Measurements from ENCODE around the gene KCNV2.

The KCNV2 gene

GRCh38 chr9:2676466-2676865 is 40.8 kb upstream of the KCNV2 start:
- H3K79me2 ChIP-seq (ENCODE audit: low read length), result no peaks in the 10 kb centered on the region
- no peaks in the 10 kb centered on the region for H3K27me3 ChIP-seq (ENCODE audit: low read depth, low read length)
- no peak overlapping the region for H3K9ac ChIP-seq (ENCODE audit: low read length)
- H3K36me3 ChIP-seq (replicated peaks; ENCODE audit: low read depth, low read length), result no peaks in the 10 kb centered on the region
- H4K20me1 ChIP-seq (ENCODE audit: insufficient read depth, low read length), result no peaks in the 10 kb centered on the region
- no peaks in the 10 kb centered on the region for H3K4me1 ChIP-seq (ENCODE audit: low read length)
- no peak overlapping the region for H3K4me3 ChIP-seq (ENCODE audit: low read length)
- no peak overlapping the region for H3K27ac ChIP-seq (ENCODE audit: low read length)
- no peak overlapping the region for H2AFZ ChIP-seq (ENCODE audit: low read depth, low read length)
- TF ChIP-seq EZH2phosphoT487 (IDR thresholded peaks at IDR 0.05; ENCODE audit: low read depth) (no peak), CTCF (IDR thresholded peaks at IDR 0.05; ENCODE audit: low read depth, low read length) (no peak)
- no peak overlapping the region for H3K4me2 ChIP-seq (ENCODE audit: low read length)
- no peaks in the 10 kb centered on the region for H3K9me3 ChIP-seq (ENCODE audit: insufficient read depth, low read length)

- H3K9ac ChIP-seq (ENCODE audit: low read length), result no peak overlapping the region
Measured at GRCh38 chr9:2677915-2678889, 39.1 kb upstream of the KCNV2 start.

GRCh38 chr9:2679011-2679410 is 38.3 kb upstream of the KCNV2 start:
- TF ChIP-seq CTCF (IDR thresholded peaks at IDR 0.05; ENCODE audit: low read depth, low read length) (no peak), EZH2phosphoT487 (IDR thresholded peaks at IDR 0.05; ENCODE audit: low read depth) (no peak)

More at GRCh38 chr9:2677915-2678889, 39.1 kb upstream of the KCNV2 start:
- Histone ChIP-seq H3K27ac (ENCODE audit: low read length) (no peak overlapping the region), H2AFZ (ENCODE audit: low read depth, low read length) (no peak overlapping the region), H3K27me3 (ENCODE audit: low read depth, low read length) (no peaks in the 10 kb centered on the region), H3K36me3 (replicated peaks; ENCODE audit: low read depth, low read length) (no peaks in the 10 kb centered on the region), H4K20me1 (ENCODE audit: insufficient read depth, low read length) (no peaks in the 10 kb centered on the region), H3K79me2 (ENCODE audit: low read length) (no peaks in the 10 kb centered on the region), H3K4me3 (ENCODE audit: low read length) (no peak overlapping the region), H3K4me1 (ENCODE audit: low read length) (no peaks in the 10 kb centered on the region), H3K4me2 (ENCODE audit: low read length) (no peak overlapping the region), H3K9me3 (ENCODE audit: insufficient read depth, low read length) (no peaks in the 10 kb centered on the region)
- TF ChIP-seq EZH2phosphoT487 (IDR thresholded peaks at IDR 0.05; ENCODE audit: low read depth) (no peak), CTCF (IDR thresholded peaks at IDR 0.05; ENCODE audit: low read depth, low read length) (no peak)

GRCh38 chr9:2681981-2682380 is 35.3 kb upstream of the KCNV2 start:
- Histone ChIP-seq H2AFZ (ENCODE audit: low read depth, low read length) (no peak overlapping the region), H3K27me3 (ENCODE audit: low read depth, low read length) (no peaks in the 10 kb centered on the region), H4K20me1 (ENCODE audit: insufficient read depth, low read length) (no peaks in the 10 kb centered on the region), H3K4me3 (ENCODE audit: low read length) (no peak overlapping the region), H3K27ac (ENCODE audit: low read length) (no peak overlapping the region), H3K9me3 (ENCODE audit: insufficient read depth, low read length) (no peaks in the 10 kb centered on the region), H3K4me2 (ENCODE audit: low read length) (no peak overlapping the region), H3K9ac (ENCODE audit: low read length) (no peak overlapping the region), H3K4me1 (ENCODE audit: low read length) (no peaks in the 10 kb centered on the region), H3K79me2 (ENCODE audit: low read length) (no peaks in the 10 kb centered on the region), H3K36me3 (replicated peaks; ENCODE audit: low read depth, low read length) (no peaks in the 10 kb centered on the region)
- no peak for TF ChIP-seq CTCF (IDR thresholded peaks at IDR 0.05; ENCODE audit: low read depth, low read length)
- TF ChIP-seq EZH2phosphoT487 (IDR thresholded peaks at IDR 0.05; ENCODE audit: low read depth), result no peak

More at GRCh38 chr9:2679011-2679410, 38.3 kb upstream of the KCNV2 start:
- Histone ChIP-seq H3K4me3 (ENCODE audit: low read length) (no peak overlapping the region), H3K36me3 (replicated peaks; ENCODE audit: low read depth, low read length) (no peaks in the 10 kb centered on the region), H3K4me1 (ENCODE audit: low read length) (no peaks in the 10 kb centered on the region), H3K9ac (ENCODE audit: low read length) (no peak overlapping the region), H4K20me1 (ENCODE audit: insufficient read depth, low read length) (no peaks in the 10 kb centered on the region), H3K27ac (ENCODE audit: low read length) (no peak overlapping the region), H3K79me2 (ENCODE audit: low read length) (no peaks in the 10 kb centered on the region), H3K4me2 (ENCODE audit: low read length) (no peak overlapping the region), H2AFZ (ENCODE audit: low read depth, low read length) (no peak overlapping the region), H3K9me3 (ENCODE audit: insufficient read depth, low read length) (no peaks in the 10 kb centered on the region), H3K27me3 (ENCODE audit: low read depth, low read length) (no peaks in the 10 kb centered on the region)
